IPS-18a (cell line): ENCODE data around the gene AGXT2.

Source experiments
- H3K27ac ChIP-seq: one replicate; pipeline ENCODE4 v1.5.1; 2013; ENCODE audit warnings: low read length
- H3K27me3 ChIP-seq: one replicate; pipeline ENCODE4 v1.6.1; 2013; ENCODE audit warnings: mild to moderate bottlenecking, low read length; ENCODE audit not compliant: control insufficient read depth, insufficient read depth
- H3K36me3 ChIP-seq: one replicate; pipeline ENCODE4 v1.6.1; 2013; ENCODE audit warnings: low read depth, low read length; ENCODE audit not compliant: control insufficient read depth
- H3K4me1 ChIP-seq: one replicate; pipeline ENCODE4 v1.6.1; 2013; ENCODE audit warnings: low read depth, low read length; ENCODE audit not compliant: control insufficient read depth
- H3K4me3 ChIP-seq: one replicate; pipeline ENCODE4 v1.5.1; 2013; ENCODE audit warnings: low read length
- H3K9ac ChIP-seq: one replicate; pipeline ENCODE4 v1.6.1; 2013; ENCODE audit warnings: mild to moderate bottlenecking, low read length, moderate library complexity
- H3K9me3 ChIP-seq: one replicate; pipeline ENCODE4 v1.6.1; 2013; ENCODE audit warnings: low read depth, low read length; ENCODE audit not compliant: control insufficient read depth

The AGXT2 gene

DNA sequence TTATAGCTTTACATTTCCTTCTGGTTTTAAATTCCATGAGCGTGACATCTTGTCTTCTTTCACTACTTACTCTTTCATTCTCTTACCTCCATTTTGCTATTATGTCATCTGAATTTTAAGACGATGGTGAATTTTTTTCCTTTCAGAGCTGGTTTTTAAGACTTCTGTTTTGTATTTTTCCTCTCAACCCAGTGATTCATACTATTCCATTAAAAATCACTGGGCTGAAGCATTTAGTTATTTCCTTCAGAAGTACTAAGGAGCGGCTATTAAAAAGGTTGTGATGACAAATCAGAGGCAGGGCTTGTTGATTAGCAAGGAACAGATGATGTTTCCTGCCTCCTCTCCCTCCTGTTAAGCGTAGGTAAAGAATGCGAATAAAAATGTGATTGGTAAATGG is 16.5 kb downstream of the AGXT2 start:
- Histone ChIP-seq H3K27me3 (no peaks in the 10 kb centered on the region), H3K4me1 (no peaks in the 10 kb centered on the region), H3K27ac (no peak overlapping the region), H3K36me3 (no peaks in the 10 kb centered on the region), H3K9ac (no peak overlapping the region), H3K9me3 (no peaks in the 10 kb centered on the region), H3K4me3 (no peak overlapping the region)

- Histone ChIP-seq H3K4me3 (no peak overlapping the region), H3K36me3 (no peaks in the 10 kb centered on the region), H3K9ac (no peak overlapping the region), H3K27me3 (no peaks in the 10 kb centered on the region), H3K9me3 (no peaks in the 10 kb centered on the region), H3K27ac (no peak overlapping the region), H3K4me1 (no peaks in the 10 kb centered on the region)
These were observed 17.2 kb downstream of the AGXT2 start for GRCh38 chr5:35030426-35031100.

DNA sequence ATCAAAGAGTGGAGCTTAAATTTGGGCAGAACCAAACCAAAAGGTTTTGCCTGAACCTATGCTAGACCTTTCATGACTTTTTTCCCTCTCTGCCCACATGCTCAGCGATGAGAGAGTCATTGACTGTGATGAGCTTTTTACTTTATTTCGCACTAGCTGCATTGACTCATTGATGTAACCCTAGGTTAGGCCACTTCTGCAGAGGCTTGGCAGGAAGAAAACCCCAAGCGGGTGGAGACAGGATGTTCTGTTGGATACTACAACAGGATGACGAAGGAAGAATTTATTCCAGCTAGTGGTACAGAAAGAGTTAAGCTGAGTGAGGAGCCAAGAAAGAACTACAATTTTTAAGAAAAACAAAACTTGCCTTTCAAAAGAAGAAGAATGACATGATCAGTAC is 18.4 kb downstream of the AGXT2 start:
- Histone ChIP-seq H3K9ac (no peak overlapping the region), H3K36me3 (no peaks in the 10 kb centered on the region), H3K27me3 (no peaks in the 10 kb centered on the region), H3K4me3 (no peak overlapping the region), H3K4me1 (no peaks in the 10 kb centered on the region), H3K27ac (no peak overlapping the region), H3K9me3 (no peaks in the 10 kb centered on the region)

- Histone ChIP-seq H3K36me3 (no peaks in the 10 kb centered on the region), H3K4me1 (no peaks in the 10 kb centered on the region), H3K9me3 (no peaks in the 10 kb centered on the region), H3K4me3 (no peak overlapping the region), H3K27me3 (no peaks in the 10 kb centered on the region), H3K27ac (no peak overlapping the region), H3K9ac (no peak overlapping the region)
These were observed 20.8 kb downstream of the AGXT2 start for GRCh38 chr5:35026941-35027340.

- H3K9me3 ChIP-seq, result no peaks in the 10 kb centered on the region
- H3K36me3 ChIP-seq, result no peaks in the 10 kb centered on the region
- H3K4me1 ChIP-seq, result no peaks in the 10 kb centered on the region
- H3K27me3 ChIP-seq, result no peaks in the 10 kb centered on the region
- no peak overlapping the region for H3K27ac ChIP-seq
- no peak overlapping the region for H3K4me3 ChIP-seq
- H3K9ac ChIP-seq, result no peak overlapping the region
These were observed 21.4 kb downstream of the AGXT2 start for GRCh38 chr5:35026280-35026840.

DNA sequence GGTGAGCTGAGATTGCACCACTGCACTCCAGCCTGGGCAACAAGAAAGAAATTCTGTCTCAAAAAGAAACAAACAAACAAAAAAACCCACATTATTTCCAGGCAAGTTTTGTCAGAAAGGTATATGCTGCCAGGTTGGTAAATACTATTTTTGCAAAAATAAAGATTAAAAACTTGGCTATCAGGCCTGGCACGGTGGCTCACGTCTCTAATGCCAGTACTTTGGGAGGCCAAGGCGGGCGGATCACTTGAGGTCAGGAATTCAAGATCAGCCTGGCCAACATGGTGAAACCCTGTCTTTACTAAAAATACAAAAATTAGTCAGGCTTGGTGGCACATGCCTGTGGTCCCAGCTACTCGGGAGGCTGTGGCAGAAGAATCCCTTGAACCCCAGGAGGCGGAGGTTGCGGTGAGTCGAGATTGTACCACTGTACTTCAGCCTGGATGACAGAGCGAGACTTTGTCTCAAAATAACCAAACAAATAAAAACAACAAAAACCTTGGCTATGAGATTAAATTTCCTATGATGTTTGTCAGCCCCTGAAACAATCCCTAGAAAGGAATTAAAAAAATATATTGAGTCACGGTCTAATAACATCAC is 22.7 kb downstream of the AGXT2 start:
- H3K4me1 ChIP-seq, result no peaks in the 10 kb centered on the region
- H3K27me3 ChIP-seq, result no peaks in the 10 kb centered on the region
- H3K9ac ChIP-seq, result no peak overlapping the region
- H3K9me3 ChIP-seq, result no peaks in the 10 kb centered on the region
- H3K36me3 ChIP-seq, result no peaks in the 10 kb centered on the region
- H3K27ac ChIP-seq, result no peak overlapping the region
- H3K4me3 ChIP-seq, result no peak overlapping the region

- Histone ChIP-seq H3K27ac (no peak overlapping the region), H3K4me1 (no peaks in the 10 kb centered on the region), H3K9ac (no peak overlapping the region), H3K27me3 (no peaks in the 10 kb centered on the region), H3K4me3 (no peak overlapping the region), H3K36me3 (no peaks in the 10 kb centered on the region), H3K9me3 (no peaks in the 10 kb centered on the region)
These were observed 24.2 kb downstream of the AGXT2 start for GRCh38 chr5:35023391-35024178.

GRCh38 chr5:35016174-35017051 is 31.3 kb downstream of the AGXT2 start:
- no peak overlapping the region for H3K9ac ChIP-seq
- H3K9me3 ChIP-seq, result no peaks in the 10 kb centered on the region
- H3K27ac ChIP-seq, result no peak overlapping the region
- H3K36me3 ChIP-seq, result no peaks in the 10 kb centered on the region
- no peak overlapping the region for H3K4me3 ChIP-seq
- no peaks in the 10 kb centered on the region for H3K27me3 ChIP-seq
- H3K4me1 ChIP-seq, result no peaks in the 10 kb centered on the region

DNA sequence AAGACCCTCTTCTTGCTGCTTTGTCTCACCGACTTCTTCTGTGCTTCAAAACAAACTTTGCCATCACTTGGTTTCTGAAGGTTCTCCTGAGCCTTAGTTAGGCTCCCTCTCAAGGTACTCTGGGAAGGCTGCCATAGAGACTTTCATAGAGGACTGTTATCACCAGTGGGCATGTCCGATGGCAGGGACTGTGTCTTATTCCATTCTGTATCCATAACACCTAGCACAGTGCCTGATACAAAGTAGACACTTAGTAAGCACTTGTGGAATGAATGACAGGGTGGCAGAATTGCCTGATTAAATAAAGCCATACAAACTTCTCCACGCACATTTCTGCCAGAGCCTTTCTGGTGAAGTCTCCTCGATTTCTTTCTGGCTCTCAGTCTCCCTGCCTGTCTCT is 32.7 kb downstream of the AGXT2 start:
- Histone ChIP-seq H3K9me3 (no peaks in the 10 kb centered on the region), H3K9ac (no peak overlapping the region), H3K4me1 (no peaks in the 10 kb centered on the region), H3K27me3 (no peaks in the 10 kb centered on the region), H3K27ac (no peak overlapping the region), H3K36me3 (no peaks in the 10 kb centered on the region), H3K4me3 (no peak overlapping the region)

GRCh38 chr5:35012796-35013195 is 35.0 kb downstream of the AGXT2 start:
- no peaks in the 10 kb centered on the region for H3K4me1 ChIP-seq
- no peak overlapping the region for H3K27ac ChIP-seq
- no peak overlapping the region for H3K9ac ChIP-seq
- H3K27me3 ChIP-seq, result no peaks in the 10 kb centered on the region
- no peaks in the 10 kb centered on the region for H3K36me3 ChIP-seq
- H3K4me3 ChIP-seq, result no peak overlapping the region
- H3K9me3 ChIP-seq, result no peaks in the 10 kb centered on the region

DNA sequence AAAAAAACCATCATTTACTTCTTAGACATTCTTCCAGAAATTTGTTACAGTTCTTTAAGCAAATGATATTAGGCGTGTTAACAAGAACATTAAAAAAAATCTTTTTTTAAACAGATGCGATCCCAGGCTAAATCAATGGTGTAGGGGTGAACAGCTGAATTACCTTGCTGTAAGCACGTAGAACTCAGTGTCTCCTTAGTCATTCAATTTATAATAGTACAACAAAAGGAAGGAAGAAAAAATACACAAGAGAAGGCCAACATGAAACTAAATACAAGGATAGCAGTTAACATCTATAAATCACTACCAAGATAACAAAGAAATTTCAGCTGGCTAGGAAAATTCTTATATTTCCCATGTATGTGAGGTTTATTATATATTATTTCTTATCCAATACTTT is 35.4 kb downstream of the AGXT2 start:
- Histone ChIP-seq H3K27me3 (no peaks in the 10 kb centered on the region), H3K4me3 (no peak overlapping the region), H3K4me1 (no peaks in the 10 kb centered on the region), H3K9ac (no peak overlapping the region), H3K27ac (no peak overlapping the region), H3K36me3 (no peaks in the 10 kb centered on the region), H3K9me3 (no peaks in the 10 kb centered on the region)
